Measurements from ENCODE around the gene NAPG. TPM values are rescaled to one million over a fixed set of nuclear protein-coding genes. Genes with fewer than 3 reads are reported as not detected.
A peak's percentile ranks its signal among the peaks of the same experiment; 100 is the strongest.

The NAPG gene
- total RNA-seq, 3 donors from 2014 or later (not counting 1 experiment from before 2014, with no cell fraction given) = 34.3 to 62.5 (median 48.7) TPM

- H3K27ac ChIP-seq (ENCODE audit: low read length) = no peak overlapping the region
- 58% methylated on average over 1 of the region's 2 CpGs for WGBS (ENCODE audit: insufficient coverage)
- intact Hi-C loops (cut with micrococcal nuclease) = no loop called here
- H3K4me1 ChIP-seq (ENCODE audit: control insufficient read depth, insufficient read depth, low read length) = peaks cover 15% of the 10 kb centered on the region
- H3K4me3 ChIP-seq (ENCODE audit: low read length) = no peak overlapping the region
- Mint-ChIP-seq H3K9me3 (no peaks in the 10 kb centered on the region), H3K4me1 (no peaks in the 10 kb centered on the region), H3K36me3 (no peaks in the 10 kb centered on the region), H3K4me3 (no peak overlapping the region), H3K27me3 (ENCODE audit: low read depth in 2 of 2) (peaks cover 8 to 43% of the 10 kb centered on the region in 2 donors), H3K27ac (no peak overlapping the region)
- DNase-seq (no peak), ATAC-seq (no peak)
- TF ChIP-seq CTCF (IDR thresholded peaks at IDR 0.05) = no peak
- H3K36me3 ChIP-seq (ENCODE audit: control insufficient read depth, insufficient read depth, low read length) = no peaks in the 10 kb centered on the region
- no peaks in the 10 kb centered on the region for H3K9me3 ChIP-seq (ENCODE audit: control insufficient read depth, insufficient read depth, low read length)
- no peaks in the 10 kb centered on the region for H3K27me3 ChIP-seq (ENCODE audit: control insufficient read depth, insufficient read depth, low read length)
Observed at GRCh38 chr18:10477863-10478260, 48.0 kb upstream of the NAPG start.

GRCh38 chr18:10481831-10482230 is 44.0 kb upstream of the NAPG start:
- Histone ChIP-seq H3K36me3 (ENCODE audit: control insufficient read depth, insufficient read depth, low read length) (no peaks in the 10 kb centered on the region), H3K27me3 (ENCODE audit: control insufficient read depth, insufficient read depth, low read length) (no peaks in the 10 kb centered on the region), H3K27ac (ENCODE audit: low read length) (no peak overlapping the region), H3K9me3 (ENCODE audit: control insufficient read depth, insufficient read depth, low read length) (no peaks in the 10 kb centered on the region), H3K4me3 (ENCODE audit: low read length) (no peak overlapping the region), H3K4me1 (ENCODE audit: control insufficient read depth, insufficient read depth, low read length) (peaks cover 23% of the 10 kb centered on the region)
- H3K36me3 Mint-ChIP-seq = no peaks in the 10 kb centered on the region
- H3K27ac Mint-ChIP-seq = no peak overlapping the region
- 77% methylated on average over 9 of the region's 9 CpGs for WGBS (ENCODE audit: insufficient coverage)
- intact Hi-C loops (cut with micrococcal nuclease) = no loop called here
- no peak overlapping the region for H3K4me3 Mint-ChIP-seq
- ATAC-seq (no peak), DNase-seq (no peak)
- H3K4me1 Mint-ChIP-seq = peaks cover 0 to 7% of the 10 kb centered on the region in 2 donors
- no peak for TF ChIP-seq CTCF (IDR thresholded peaks at IDR 0.05)
- peaks cover 0 to 23% of the 10 kb centered on the region in 2 donors for H3K27me3 Mint-ChIP-seq (ENCODE audit: low read depth in 2 of 2)
- H3K9me3 Mint-ChIP-seq = no peaks in the 10 kb centered on the region

DNA sequence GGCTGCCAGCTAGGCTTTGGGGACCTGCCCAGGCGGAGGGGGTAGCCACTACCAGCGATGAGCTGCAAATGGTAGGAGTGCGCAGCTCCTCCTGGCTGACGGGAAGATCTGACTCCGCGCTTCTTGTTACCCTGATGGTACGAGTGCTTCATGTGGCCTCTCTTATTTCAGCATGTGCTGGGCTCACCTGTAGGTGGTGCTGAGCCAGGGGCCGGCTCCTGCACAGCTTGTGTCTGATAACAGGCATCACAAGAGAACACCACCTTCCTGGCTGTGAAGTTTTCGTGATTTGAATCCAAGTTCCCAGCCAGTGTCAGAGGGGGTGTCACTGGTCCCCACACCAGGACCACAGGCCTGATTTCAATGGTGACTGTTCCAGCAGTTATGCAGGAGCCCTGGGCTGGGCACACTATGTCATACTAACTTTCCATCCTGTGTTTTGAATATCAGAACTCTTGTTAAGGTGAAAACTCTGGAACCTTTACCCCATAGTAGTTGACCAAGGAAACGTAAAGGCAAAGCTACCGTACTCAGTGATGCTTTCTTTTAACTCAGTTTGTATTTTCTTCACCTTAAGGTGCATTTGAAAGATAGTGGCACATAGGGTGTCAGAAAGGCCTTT is 43.4 kb upstream of the NAPG start:
- ATAC-seq = no peak

More for the DNA sequence above, 43.4 kb upstream of the NAPG start:
- Histone ChIP-seq H3K36me3 (ENCODE audit: control insufficient read depth, insufficient read depth, low read length) (no peaks in the 10 kb centered on the region), H3K4me3 (ENCODE audit: low read length) (no peak overlapping the region), H3K27ac (ENCODE audit: low read length) (peak overlapping the region; percentile 15), H3K27me3 (ENCODE audit: control insufficient read depth, insufficient read depth, low read length) (no peaks in the 10 kb centered on the region), H3K4me1 (ENCODE audit: control insufficient read depth, insufficient read depth, low read length) (peaks cover 23% of the 10 kb centered on the region), H3K9me3 (ENCODE audit: control insufficient read depth, insufficient read depth, low read length) (no peaks in the 10 kb centered on the region)
- no peak for TF ChIP-seq CTCF (IDR thresholded peaks at IDR 0.05)
- Mint-ChIP-seq H3K27ac (no peak overlapping the region), H3K4me3 (no peak overlapping the region), H3K27me3 (ENCODE audit: low read depth in 2 of 2) (peaks cover 0 to 18% of the 10 kb centered on the region in 2 donors), H3K9me3 (no peaks in the 10 kb centered on the region), H3K4me1 (peaks cover 0 to 7% of the 10 kb centered on the region in 2 donors), H3K36me3 (no peaks in the 10 kb centered on the region)
- intact Hi-C loops (cut with micrococcal nuclease) = no loop called here
- WGBS (ENCODE audit: insufficient coverage) = 90% methylated on average over 9 of the region's 11 CpGs
- DNase-seq = no peak
